HG02759 (cell line): ENCODE data around the gene SPDYE18.
"Not testable (repeated sequence)": the region's sequence is repeated elsewhere in the genome, so short reads cannot be mapped to it uniquely, and the experiment has no call there.

Source experiments
- ATAC-seq: cut with Tn5 transposase; IDR thresholded peaks from one replicate; pipeline ENCODE4 v1.9.1; 2021; ENCODE audit warnings: mild to moderate bottlenecking, moderate library complexity; ENCODE audit not compliant: unreplicated experiment

SPDYE18 gene

GRCh38 chr7:77006127-77007110, 55.9 kb downstream of the SPDYE18 start:
- not testable (repeated sequence) for ATAC-seq

- not testable (repeated sequence) for ATAC-seq
Measured at GRCh38 chr7:77005461-77006057, 56.8 kb downstream of the SPDYE18 start.

DNA sequence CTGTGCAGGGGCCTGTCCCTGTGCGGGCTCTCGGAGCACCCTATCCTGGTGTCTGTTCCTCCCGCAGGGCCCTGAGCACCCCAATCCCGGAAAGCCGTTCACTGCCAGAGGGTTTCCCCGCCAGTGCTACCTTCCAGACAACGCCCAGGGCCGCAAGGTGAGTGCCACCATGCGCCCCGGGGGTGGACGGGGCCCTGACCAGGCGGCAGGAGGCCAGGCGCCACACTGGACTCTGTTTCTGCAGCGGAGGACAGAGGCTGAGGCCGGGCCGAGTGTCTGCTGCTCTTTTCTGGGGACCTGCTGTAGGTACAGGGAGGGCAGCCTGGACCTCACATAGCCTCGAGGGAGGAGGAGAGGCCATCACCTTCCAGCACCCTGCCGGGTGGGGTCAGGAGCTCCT, 58.2 kb downstream of the SPDYE18 start:
- ATAC-seq: not testable (repeated sequence)

- ATAC-seq: not testable (repeated sequence)
Measured at GRCh38 chr7:77003241-77003640, 59.1 kb downstream of the SPDYE18 start.

DNA sequence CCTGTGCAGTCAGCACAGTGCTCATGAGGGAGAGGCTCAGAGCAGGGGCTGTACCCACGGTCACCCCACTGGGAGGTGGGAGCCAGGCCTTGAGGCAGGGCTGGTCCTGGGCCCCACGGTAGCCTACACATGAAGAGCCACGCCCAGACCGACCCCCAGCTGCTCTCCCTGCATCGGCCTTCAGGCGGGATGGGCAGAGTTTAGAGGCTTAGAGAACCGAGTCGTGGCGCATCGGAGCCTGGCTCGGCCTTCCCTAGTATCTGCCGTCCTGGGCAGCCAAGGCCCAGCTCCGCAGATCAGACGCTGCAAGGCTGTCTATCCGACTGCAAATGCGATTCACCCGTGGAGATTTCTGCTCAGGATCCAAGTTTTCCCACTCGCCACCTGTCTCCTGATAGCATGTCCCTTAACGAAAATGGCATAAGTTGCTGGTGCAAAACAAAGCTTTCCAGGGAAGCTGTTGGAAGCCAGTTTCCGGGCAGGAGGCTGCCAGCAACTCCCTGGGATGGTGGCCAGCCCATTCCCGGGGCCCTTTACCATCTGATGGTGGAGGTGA, 59.6 kb downstream of the SPDYE18 start:
- not testable (repeated sequence) for ATAC-seq

GRCh38 chr7:77002104-77002503, 60.3 kb downstream of the SPDYE18 start:
- not testable (repeated sequence) for ATAC-seq
